ENCODE measurements around the gene MYD88.
A peak's percentile ranks its signal among the peaks of the same experiment; 100 is the strongest.
"Not testable (repeated sequence)": the region's sequence is repeated elsewhere in the genome, so short reads cannot be mapped to it uniquely, and the experiment has no call there.

Gene MYD88

GRCh38 chr3:38127611-38128302 lies 10.7 kb upstream of the MYD88 start:
- no peak for DNase-seq

DNA sequence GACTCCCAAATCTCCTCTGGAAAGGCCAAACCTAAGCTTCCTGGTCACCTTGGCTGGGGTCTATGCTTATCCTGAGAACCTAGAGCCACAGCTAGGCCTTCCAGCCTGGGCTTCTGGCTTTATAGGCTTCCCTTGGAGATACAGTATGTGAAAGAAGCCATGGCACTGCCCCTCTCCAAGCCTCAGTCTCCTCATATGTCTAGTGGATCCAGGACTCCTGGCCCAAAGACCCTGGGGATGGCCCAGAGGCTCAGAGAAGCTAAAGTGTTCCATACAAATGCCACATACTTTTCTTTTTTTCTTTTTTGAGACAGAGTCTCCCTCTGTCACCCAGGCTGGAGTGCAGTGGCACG lies 10.2 kb upstream of the MYD88 start:
- DNase-seq, result no peak

GRCh38 chr3:38129058-38129457 lies 9.4 kb upstream of the MYD88 start:
- no peak for DNase-seq

DNA sequence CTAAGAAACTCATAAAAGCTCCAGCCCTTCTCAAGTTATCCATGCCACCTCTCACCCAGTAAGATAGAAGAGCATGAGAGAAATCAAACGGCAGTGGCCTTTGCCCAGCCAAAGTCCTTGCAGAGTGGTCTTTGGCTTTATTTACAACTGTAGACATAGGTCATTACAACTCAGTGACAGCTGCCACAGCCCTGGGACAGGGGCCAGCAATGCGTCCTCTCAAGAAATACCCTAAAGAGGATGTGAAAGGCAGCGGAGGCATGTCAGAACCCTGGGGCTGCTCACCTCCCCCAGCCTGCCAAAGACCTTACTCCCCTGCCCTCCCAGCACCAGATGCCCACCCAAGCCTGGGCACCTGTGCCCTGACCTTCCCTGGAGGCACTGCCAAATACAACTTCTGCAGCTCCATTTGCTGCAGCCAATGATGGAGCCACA lies 7.8 kb upstream of the MYD88 start:
- no peak for DNase-seq

- peak; percentile 49 to 65 for DNase-seq
Observed at GRCh38 chr3:38131621-38132369, 6.7 kb upstream of the MYD88 start.

- no peak for DNase-seq
Observed at GRCh38 chr3:38133209-38133556, 5.3 kb upstream of the MYD88 start.

DNA sequence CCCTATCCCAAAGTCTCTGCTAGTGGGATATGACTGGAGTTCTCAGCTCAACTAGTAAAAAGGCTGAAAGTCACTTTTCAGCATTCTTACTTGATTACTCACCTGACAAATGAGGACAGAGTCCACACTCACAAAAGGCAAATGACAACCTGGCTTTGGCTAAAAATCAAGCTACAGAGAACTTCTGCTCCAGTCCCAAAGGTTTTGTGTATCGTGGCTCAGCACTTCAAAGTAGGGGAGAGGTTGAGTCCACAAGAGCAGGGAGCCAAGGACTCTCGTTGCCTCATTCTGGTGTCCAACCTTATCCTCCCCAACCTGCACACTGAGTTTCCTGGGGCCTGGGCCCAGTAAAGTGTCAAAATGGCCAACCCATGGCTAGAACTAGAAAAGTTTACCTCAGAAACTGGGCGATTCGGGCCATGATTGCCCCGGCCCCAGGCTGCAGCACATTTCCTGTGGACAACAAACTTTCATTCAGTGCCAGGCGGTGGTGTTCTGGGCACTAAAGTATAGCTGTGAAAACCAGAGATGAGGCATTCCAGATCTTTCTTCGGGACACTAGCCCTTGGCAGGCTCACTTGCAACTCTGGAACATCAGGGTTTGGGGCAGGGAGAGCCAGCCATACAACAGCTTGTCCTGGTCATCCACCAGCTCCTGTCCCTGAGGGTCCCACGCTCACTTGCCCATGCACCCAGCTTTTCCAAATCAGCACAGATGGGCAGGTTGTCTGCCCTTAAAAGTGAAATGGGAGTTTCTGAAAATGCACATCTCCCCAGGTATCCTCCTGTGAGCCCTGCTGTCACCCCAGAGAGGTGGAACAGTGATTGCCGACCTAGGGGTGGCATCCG lies 4.7 kb upstream of the MYD88 start:
- DNase-seq, result no peak

DNA sequence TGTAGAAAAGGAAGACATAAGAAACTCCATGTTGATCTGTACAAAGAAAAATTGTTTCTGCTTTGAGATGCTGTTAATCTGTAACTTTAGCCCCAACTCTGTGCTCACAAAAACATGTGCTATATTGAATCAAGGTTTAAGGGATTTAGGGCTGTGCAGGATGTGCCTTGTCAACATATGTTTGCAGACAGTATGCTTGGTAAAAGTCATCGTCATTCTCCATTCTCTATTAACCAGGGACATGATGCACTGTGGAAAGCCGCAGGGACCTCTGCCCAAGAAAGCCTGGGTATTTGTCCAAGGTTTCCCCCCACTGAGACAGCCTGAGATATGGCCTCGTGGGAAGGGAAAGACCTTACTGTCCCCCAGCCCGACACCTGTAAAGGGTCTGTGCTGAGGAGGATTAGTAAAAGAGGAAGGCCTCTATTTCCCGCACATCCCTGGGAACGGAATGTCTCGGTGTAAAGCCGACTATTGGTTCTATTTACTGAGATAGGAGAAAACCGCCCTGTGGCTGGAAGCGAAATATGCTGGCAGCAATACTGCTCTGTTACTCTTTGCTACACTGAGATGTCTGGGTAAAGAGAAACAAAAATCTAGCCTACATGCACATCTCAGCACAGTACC lies 3.8 kb upstream of the MYD88 start:
- DNase-seq, result not testable (repeated sequence)

DNA sequence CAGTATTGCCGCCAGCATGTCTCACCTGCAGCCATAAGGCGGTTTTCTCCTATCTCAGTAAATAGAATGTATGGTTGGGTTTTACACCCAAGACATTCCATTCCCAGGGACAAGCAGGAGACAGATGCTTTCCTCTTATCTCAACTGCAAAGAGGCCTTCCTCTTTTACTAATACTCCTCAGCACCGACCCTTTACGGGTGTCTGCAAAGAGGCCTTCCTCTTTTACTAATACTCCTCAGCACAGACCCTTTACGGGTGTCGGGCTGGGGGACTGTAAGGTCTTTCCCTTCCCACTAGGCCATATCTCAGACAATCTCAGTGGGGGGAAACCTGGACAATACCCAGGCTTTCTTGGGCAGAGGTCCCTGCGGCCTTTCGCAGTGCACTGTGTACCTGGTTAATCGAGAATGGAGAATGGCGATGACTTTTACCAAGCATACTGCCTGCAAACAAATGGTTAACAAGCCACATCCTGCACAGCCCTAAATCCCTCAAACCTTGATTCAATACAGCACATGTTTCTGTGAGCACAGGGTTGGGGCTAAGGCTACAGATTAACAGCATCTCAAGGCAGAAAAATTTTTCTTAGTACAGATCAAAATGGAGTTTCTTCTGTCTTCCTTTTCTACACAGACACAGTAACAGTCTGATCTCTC lies 2.7 kb upstream of the MYD88 start:
- peak; percentile 51 to 52 for DNase-seq

DNA sequence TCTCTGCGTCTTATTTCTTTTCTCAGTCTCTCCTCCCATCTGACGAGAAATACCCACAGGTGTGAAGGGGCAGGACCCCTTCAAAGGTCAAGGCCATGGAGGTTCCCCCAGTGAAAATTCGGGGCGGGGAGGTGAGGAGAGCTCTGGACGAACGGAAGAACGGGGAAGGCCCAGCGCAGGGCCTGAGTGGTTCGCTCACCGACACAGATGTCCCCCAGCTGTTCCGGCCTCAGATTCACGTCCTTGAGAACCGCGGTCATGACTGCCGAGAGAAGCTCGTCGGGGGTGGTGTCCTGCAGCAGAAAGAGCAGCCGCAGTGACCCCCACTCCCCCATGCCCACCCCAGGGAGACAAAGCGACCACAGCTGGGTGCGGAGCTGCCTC lies 2.1 kb upstream of the MYD88 start:
- DNase-seq, result peak in 1 of 2 experiments; percentile 27

- peak; percentile 100 for DNase-seq
Observed at GRCh38 chr3:38136777-38137614, 1.5 kb upstream of the MYD88 start, which contains the start of gene ACAA1. ACAA1 (minus strand) TSS chr3:38137127; CDS start chr3:38137035, 92 bp downstream.

DNA sequence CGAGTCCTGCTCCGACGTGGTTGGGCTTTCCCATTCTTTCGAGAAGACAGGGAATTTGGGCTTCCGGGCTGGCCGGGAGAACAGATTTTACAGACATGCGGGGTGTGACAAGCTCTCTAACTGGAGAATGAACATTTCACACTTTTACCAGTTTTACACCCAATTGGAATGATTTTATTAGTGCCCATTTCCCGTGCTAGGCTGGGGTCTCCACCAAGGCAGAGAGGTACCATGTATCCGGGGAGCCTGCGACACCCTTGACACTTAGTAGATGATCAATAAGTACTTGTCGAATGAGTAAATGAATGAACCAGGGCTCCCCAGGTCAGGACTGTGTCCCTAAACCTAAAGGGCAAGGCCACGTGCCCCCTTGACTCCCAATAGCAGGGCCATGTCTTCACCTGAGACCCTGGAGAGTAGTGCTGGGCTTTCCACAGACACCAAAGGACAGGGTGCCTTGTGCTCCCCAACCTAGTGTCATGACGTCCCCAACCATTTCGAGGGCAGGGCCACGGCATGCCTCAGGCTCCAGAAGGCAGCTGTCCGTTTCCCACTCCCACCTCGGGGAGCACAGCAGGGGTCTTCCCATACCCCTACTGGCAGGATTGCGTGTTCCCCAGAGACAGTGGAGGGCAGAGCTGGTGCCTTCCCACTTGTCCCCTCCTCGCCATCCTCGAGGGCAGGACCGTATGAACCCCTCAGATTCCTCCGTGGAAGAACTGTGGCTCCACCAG lies 679 bp upstream of the MYD88 start:
- no peak for DNase-seq

GRCh38 chr3:38139191-38139590 lies 730 bp downstream of the MYD88 start:
- DNase-seq, result peak; percentile 33 to 44

DNA sequence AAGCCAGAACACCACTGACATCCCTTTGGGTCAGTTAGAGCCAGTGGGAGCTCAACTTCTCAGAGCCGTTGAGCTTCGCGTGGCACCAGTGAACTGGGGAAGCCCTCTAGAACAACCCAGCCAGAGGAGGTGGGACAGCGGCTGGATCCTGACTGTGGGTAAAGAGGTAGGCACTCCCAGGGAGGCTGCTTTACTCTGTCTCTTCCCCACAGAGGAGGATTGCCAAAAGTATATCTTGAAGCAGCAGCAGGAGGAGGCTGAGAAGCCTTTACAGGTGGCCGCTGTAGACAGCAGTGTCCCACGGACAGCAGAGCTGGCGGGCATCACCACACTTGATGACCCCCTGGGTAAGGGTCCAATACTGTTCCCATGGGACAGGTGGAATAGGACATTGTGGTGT lies 1.2 kb downstream of the MYD88 start:
- DNase-seq, result no peak

DNA sequence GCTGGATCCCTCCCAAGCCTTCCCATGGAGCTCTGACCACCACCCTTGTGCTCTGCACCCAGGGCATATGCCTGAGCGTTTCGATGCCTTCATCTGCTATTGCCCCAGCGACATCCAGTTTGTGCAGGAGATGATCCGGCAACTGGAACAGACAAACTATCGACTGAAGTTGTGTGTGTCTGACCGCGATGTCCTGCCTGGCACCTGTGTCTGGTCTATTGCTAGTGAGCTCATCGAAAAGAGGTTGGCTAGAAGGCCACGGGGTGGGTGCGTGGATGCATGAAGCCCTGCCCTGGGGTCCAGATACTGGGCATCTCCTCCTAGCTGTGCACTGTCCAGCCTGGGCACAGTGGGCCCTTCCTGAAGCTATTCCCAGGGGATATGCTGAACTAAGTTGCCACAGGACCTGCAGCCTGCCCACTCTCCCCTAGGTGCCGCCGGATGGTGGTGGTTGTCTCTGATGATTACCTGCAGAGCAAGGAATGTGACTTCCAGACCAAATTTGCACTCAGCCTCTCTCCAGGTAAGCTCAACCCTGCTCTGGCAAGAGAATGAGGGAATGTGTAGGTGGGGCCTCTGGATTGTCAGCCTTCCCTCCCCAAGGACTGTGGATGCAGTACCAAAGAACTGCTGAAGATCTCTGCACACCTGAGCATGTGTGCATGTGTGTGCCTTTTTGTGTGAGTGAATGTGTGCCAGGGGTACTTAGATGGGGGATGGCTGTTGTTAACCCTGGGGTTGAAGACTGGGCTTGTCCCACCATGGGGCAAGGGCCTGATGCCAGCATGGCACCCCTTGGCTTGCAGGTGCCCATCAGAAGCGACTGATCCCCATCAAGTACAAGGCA lies 2.1 kb downstream of the MYD88 start:
- no peak for DNase-seq

DNA sequence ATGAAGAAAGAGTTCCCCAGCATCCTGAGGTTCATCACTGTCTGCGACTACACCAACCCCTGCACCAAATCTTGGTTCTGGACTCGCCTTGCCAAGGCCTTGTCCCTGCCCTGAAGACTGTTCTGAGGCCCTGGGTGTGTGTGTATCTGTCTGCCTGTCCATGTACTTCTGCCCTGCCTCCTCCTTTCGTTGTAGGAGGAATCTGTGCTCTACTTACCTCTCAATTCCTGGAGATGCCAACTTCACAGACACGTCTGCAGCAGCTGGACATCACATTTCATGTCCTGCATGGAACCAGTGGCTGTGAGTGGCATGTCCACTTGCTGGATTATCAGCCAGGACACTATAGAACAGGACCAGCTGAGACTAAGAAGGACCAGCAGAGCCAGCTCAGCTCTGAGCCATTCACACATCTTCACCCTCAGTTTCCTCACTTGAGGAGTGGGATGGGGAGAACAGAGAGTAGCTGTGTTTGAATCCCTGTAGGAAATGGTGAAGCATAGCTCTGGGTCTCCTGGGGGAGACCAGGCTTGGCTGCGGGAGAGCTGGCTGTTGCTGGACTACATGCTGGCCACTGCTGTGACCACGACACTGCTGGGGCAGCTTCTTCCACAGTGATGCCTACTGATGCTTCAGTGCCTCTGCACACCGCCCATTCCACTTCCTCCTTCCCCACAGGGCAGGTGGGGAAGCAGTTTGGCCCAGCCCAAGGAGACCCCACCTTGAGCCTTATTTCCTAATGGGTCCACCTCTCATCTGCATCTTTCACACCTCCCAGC lies 2.9 kb downstream of the MYD88 start:
- no peak for DNase-seq

DNA sequence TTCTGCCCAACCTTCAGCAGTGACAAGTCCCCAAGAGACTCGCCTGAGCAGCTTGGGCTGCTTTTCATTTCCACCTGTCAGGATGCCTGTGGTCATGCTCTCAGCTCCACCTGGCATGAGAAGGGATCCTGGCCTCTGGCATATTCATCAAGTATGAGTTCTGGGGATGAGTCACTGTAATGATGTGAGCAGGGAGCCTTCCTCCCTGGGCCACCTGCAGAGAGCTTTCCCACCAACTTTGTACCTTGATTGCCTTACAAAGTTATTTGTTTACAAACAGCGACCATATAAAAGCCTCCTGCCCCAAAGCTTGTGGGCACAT lies 3.5 kb downstream of the MYD88 start:
- DNase-seq, result no peak

- DNase-seq, result no peak
Observed at GRCh38 chr3:38142959-38143358, 4.5 kb downstream of the MYD88 start.

GRCh38 chr3:38143511-38143910 lies 5.0 kb downstream of the MYD88 start:
- DNase-seq, result no peak
